ENCODE measurements around the gene TBX15. TPM values are rescaled to one million over a fixed set of nuclear protein-coding genes. Genes with fewer than 3 reads are reported as not detected.

TBX15 gene
- total and polyA plus RNA-seq, 9 of the 15 experiments (the other 6 are each of a cell fraction or from before 2014, with no cell fraction given): 0.03 to 3.4 (median 2.3) TPM

DNA sequence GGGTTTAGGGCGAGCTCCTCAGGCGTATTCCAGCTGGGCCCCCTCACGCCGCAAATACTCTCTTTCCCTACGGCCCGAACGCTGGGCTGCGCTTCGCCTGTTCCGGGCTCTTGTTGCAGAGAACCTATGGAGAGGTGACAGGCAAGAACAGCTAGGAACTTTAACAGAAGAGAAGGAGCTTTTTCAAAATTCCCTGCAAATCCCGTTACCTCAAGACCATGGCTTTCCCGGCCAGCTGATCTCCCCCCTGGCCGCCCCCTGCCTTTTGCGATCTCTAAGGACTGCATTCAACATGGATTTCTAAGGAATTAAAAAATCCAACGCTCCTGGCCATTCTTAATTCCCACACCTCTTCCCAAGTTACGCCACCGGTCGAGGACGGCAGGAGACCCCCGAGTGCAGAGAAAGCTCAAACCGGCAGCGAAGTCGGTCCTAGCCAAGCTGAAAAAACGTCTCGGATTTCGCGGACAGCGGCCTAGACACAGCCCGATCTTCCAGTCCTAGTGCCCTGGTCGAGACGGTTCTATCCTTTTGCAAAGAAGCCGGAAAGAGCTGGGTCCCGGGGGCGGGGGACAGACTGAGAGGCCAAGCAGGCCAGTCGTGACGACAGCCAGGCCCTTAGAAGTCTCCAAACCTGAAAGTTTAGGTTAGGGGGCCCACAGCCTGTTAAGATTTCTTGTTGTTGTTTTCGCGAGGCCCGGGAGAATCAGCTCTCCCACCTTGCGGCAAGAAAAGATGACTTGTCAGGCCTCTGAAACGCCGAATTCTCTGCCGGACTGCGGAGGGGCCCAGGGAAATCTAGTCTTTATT is 1.1 kb upstream of the TBX15 start (continued):
- TF ChIP-seq, protein P1, sequence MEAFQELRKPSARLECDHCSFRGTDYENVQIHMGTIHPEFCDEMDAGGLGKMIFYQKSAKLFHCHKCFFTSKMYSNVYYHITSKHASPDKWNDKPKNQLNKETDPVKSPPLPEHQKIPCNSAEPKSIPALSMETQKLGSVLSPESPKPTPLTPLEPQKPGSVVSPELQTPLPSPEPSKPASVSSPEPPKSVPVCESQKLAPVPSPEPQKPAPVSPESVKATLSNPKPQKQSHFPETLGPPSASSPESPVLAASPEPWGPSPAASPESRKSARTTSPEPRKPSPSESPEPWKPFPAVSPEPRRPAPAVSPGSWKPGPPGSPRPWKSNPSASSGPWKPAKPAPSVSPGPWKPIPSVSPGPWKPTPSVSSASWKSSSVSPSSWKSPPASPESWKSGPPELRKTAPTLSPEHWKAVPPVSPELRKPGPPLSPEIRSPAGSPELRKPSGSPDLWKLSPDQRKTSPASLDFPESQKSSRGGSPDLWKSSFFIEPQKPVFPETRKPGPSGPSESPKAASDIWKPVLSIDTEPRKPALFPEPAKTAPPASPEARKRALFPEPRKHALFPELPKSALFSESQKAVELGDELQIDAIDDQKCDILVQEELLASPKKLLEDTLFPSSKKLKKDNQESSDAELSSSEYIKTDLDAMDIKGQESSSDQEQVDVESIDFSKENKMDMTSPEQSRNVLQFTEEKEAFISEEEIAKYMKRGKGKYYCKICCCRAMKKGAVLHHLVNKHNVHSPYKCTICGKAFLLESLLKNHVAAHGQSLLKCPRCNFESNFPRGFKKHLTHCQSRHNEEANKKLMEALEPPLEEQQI (IDR thresholded peaks at IDR 0.05): no peak
- TF ChIP-seq, protein P2, sequence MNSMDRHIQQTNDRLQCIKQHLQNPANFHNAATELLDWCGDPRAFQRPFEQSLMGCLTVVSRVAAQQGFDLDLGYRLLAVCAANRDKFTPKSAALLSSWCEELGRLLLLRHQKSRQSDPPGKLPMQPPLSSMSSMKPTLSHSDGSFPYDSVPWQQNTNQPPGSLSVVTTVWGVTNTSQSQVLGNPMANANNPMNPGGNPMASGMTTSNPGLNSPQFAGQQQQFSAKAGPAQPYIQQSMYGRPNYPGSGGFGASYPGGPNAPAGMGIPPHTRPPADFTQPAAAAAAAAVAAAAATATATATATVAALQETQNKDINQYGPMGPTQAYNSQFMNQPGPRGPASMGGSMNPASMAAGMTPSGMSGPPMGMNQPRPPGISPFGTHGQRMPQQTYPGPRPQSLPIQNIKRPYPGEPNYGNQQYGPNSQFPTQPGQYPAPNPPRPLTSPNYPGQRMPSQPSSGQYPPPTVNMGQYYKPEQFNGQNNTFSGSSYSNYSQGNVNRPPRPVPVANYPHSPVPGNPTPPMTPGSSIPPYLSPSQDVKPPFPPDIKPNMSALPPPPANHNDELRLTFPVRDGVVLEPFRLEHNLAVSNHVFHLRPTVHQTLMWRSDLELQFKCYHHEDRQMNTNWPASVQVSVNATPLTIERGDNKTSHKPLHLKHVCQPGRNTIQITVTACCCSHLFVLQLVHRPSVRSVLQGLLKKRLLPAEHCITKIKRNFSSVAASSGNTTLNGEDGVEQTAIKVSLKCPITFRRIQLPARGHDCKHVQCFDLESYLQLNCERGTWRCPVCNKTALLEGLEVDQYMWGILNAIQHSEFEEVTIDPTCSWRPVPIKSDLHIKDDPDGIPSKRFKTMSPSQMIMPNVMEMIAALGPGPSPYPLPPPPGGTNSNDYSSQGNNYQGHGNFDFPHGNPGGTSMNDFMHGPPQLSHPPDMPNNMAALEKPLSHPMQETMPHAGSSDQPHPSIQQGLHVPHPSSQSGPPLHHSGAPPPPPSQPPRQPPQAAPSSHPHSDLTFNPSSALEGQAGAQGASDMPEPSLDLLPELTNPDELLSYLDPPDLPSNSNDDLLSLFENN (IDR thresholded peaks at IDR 0.05; ENCODE audit: low read depth in 2 of 2, low read length in 2 of 2): no peak
- TF ChIP-seq NCOA2 (IDR thresholded peaks at IDR 0.05; ENCODE audit: partially characterized antibody in 2 of 2): no peak
- TF ChIP-seq ZNF146 (CRISPR knock-in tag; IDR thresholded peaks at IDR 0.05; ENCODE audit: unreplicated experiment): no peak
- TF ChIP-seq, protein P3, sequence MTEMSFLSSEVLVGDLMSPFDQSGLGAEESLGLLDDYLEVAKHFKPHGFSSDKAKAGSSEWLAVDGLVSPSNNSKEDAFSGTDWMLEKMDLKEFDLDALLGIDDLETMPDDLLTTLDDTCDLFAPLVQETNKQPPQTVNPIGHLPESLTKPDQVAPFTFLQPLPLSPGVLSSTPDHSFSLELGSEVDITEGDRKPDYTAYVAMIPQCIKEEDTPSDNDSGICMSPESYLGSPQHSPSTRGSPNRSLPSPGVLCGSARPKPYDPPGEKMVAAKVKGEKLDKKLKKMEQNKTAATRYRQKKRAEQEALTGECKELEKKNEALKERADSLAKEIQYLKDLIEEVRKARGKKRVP (CRISPR knock-in tag; IDR thresholded peaks at IDR 0.05): no peak
- TF ChIP-seq HSF4 (CRISPR knock-in tag; IDR thresholded peaks at IDR 0.05; ENCODE audit: borderline replicate concordance): no peak
- no peak for TF ChIP-seq POLR3G (IDR thresholded peaks at IDR 0.05; ENCODE audit: extremely low read depth, insufficient read length, insufficient replicate concordance)
- TF ChIP-seq TAF15 (IDR thresholded peaks at IDR 0.05; ENCODE audit: low read depth, low read length): no peak
